Measurements from ENCODE around the gene SHROOM1. TPM values are rescaled to one million over a fixed set of nuclear protein-coding genes. Genes with fewer than 3 reads are reported as not detected.

SHROOM1 gene
- total and polyA plus RNA-seq, 8 donors, result 5.3 to 264 (median 23.2) TPM

- peak; percentile 65 to 75 for DNase-seq
- intact Hi-C loops (cut with DNase I; ENCODE audit: low total_unique reads), result no loop called here
- peak overlapping the region; percentile 81 to 90 (median 84) for H3K27ac ChIP-seq
- 1 to 5% (median 4%) methylated on average over 24 to 109 of the region's 110 CpGs for WGBS, 5 donors
- H3K36me3 ChIP-seq, result no peaks in the 10 kb centered on the region
- H3K9me3 ChIP-seq, result no peaks in the 10 kb centered on the region
- peaks cover 5 to 54% (median 29%) of the 10 kb centered on the region in 3 donors for H3K27me3 ChIP-seq
- no peak for TF ChIP-seq EP300 (IDR thresholded peaks at IDR 0.05)
- no peak for TF ChIP-seq POLR2AphosphoS5 (IDR thresholded peaks at IDR 0.05)
- TF ChIP-seq POLR2A (IDR thresholded peaks at IDR 0.05), result no peak
- TF ChIP-seq CTCF (IDR thresholded peaks at IDR 0.05), result no peak
- H3K4me3 ChIP-seq, result peak overlapping the region; percentile 52 to 65 (median 56)
- H3K4me1 ChIP-seq, result peaks cover 16 to 49% (median 34%) of the 10 kb centered on the region in 4 donors
These were observed 16.6 kb downstream of the SHROOM1 start for GRCh38 chr5:132813599-132814502.

GRCh38 chr5:132812781-132813598 lies 17.5 kb downstream of the SHROOM1 start, which contains the start of gene SOWAHA:
TSS of gene SOWAHA (plus strand) at chr5:132813302. CDS start at chr5:132813622, 320 bp downstream.
- Histone ChIP-seq H3K4me1 (peaks cover 18 to 51% (median 37%) of the 10 kb centered on the region in 4 donors), H3K27me3 (peaks cover 5 to 51% (median 29%) of the 10 kb centered on the region in 3 donors), H3K9me3 (no peaks in the 10 kb centered on the region), H3K4me3 (peak within 1 kb of the TSS; percentile 52 to 65 (median 56)), H3K27ac (peak within 1 kb of the TSS; percentile 81 to 90 (median 84)), H3K36me3 (no peaks in the 10 kb centered on the region)
- TF ChIP-seq CTCF (IDR thresholded peaks at IDR 0.05), result no peak
- no peak for TF ChIP-seq POLR2AphosphoS5 (IDR thresholded peaks at IDR 0.05)
- no peak for TF ChIP-seq EP300 (IDR thresholded peaks at IDR 0.05)
- TF ChIP-seq POLR2A (IDR thresholded peaks at IDR 0.05), result no peak
- DNase-seq, result peak; percentile 59 to 84
- intact Hi-C loops (cut with DNase I; ENCODE audit: low total_unique reads), result no loop called here
- 2 to 7% (median 4%) methylated on average over 17 to 68 of the region's 68 CpGs for WGBS, 5 donors

- Histone ChIP-seq H3K9me3 (no peaks in the 10 kb centered on the region), H3K27ac (no peak overlapping the region), H3K36me3 (no peaks in the 10 kb centered on the region), H3K27me3 (peaks cover 5 to 51% (median 29%) of the 10 kb centered on the region in 3 donors), H3K4me3 (no peak overlapping the region), H3K4me1 (peaks cover 26 to 59% (median 44%) of the 10 kb centered on the region in 4 donors)
- peak in 1 of 2 donors; percentile 15 for DNase-seq
- intact Hi-C loops (cut with DNase I; ENCODE audit: low total_unique reads), result no loop called here
- no peak for TF ChIP-seq CTCF (IDR thresholded peaks at IDR 0.05)
- no peak for TF ChIP-seq EP300 (IDR thresholded peaks at IDR 0.05)
- no peak for TF ChIP-seq POLR2A (IDR thresholded peaks at IDR 0.05)
- TF ChIP-seq POLR2AphosphoS5 (IDR thresholded peaks at IDR 0.05), result no peak
- 52 to 60% (median 57%) methylated on average over 18 of the region's 18 CpGs for WGBS, 5 donors
These were observed 18.2 kb downstream of the SHROOM1 start for GRCh38 chr5:132812123-132812765.

All from stomach (tissue), 9 donors.